Measurements from ENCODE around the gene PFKP. TPM values are rescaled to one million over a fixed set of nuclear protein-coding genes. Genes with fewer than 3 reads are reported as not detected.

The PFKP gene
- polyA plus RNA-seq, 3 donors: 9.6 to 21.0 (median 9.8) TPM

GRCh38 chr10:3066317-3067117 lies 831 bp upstream of the PFKP start:
- H3K27ac ChIP-seq (ENCODE audit: low read depth, low read length): no peak overlapping the region

DNA sequence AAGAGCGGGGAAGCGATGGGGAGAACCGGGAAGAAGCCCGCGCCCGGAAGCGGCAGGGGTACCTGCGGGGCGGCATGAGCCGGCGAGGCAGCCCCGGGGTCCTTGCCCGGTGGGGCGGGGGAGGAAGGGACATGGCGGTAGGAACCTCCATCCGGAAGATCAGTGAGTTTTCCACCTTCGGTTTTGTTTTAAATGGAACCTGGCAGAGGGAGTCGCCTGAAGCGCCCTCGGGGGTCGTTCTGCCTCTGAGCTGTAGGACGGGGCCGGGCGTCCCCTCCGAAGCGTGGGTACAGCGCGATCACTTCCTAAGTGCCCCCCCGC lies 471 bp downstream of the PFKP start:
- 0 to 1% (median 1%) methylated on average over 28 to 29 of the region's 29 CpGs for WGBS, 3 donors
- no peak overlapping the region for H3K27ac ChIP-seq (ENCODE audit: low read depth, low read length)

More at GRCh38 chr10:3066317-3067117, 831 bp upstream of the PFKP start:
- 7 to 11% (median 9%) methylated on average over 51 to 71 of the region's 71 CpGs for WGBS, 3 donors

- H3K27ac ChIP-seq (ENCODE audit: low read depth, low read length): no peak overlapping the region
- WGBS, 3 donors: 0% methylated on average over 80 to 86 of the region's 86 CpGs
Measured at GRCh38 chr10:3068201-3068967, 1.0 kb downstream of the PFKP start.

GRCh38 chr10:3068968-3069737 lies 1.8 kb downstream of the PFKP start:
- WGBS, 3 donors: 14 to 17% (median 15%) methylated on average over 41 to 57 of the region's 57 CpGs
- H3K27ac ChIP-seq (ENCODE audit: low read depth, low read length): no peak overlapping the region

DNA sequence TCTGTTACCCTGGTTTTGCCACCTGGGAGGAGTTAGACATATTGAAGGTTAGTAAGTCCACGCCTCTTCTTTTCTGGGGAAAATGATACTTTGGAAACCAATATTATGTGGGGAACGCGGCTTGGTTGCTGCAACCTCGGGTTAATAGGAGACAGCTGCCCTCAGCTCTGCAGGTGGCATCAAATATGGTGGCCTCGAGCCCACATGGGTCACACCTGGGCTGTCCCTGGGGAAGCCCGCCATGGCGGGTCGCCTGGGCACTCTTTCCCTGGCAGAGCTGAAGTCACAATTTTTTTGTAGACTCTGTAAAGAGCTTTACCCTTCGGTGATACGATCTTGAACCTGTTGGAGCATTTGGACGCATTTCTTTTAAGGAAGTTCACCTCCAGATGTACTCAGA lies 2.5 kb downstream of the PFKP start:
- H3K27ac ChIP-seq (ENCODE audit: low read depth, low read length): no peak overlapping the region
- WGBS, 3 donors: 92 to 97% (median 97%) methylated on average over 11 of the region's 11 CpGs

DNA sequence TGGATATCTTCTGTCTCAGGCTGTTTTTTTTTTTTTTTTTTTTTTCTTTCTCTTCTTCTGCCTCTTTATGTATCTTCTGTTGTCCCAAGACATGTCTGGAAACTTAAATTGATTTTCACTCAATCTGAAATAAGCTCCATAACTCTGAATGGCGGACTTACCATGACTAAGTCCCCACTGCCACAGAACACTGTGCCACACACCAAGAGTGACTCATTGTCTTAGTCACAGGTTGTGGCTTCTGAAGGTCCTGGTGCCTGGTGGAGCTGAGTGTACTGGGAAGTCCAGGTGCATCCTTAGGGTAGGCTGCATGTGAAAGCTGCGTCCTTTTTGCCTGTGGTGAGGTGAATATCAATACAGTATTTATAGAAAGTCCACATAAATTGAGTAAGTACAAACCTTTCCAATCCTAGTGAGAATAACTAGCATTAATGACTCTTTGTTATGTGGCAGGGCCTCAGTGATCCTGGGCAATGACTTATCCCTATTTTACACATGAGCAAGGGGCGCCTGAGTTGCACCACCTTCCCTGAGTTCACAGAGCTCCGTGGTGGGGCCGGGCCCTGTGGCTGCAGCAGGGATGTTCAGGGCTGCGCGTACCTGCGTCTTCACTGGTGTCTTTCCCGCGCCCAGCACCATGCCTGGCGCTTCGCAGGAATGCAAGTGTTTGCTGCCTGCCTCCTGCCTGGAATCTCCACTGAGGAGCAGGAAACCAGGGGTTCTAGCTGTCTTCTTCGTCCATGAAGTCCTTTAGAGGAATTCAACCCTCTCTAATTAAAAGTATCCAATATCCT lies 4.3 kb downstream of the PFKP start:
- H3K27ac ChIP-seq (ENCODE audit: low read depth, low read length): no peak overlapping the region
- WGBS, 3 donors: 88 to 93% (median 92%) methylated on average over 13 of the region's 13 CpGs

GRCh38 chr10:3072641-3073360 lies 5.5 kb downstream of the PFKP start:
- H3K27ac ChIP-seq (ENCODE audit: low read depth, low read length): no peak overlapping the region
- WGBS, 3 donors: 81 to 96% (median 95%) methylated on average over 10 of the region's 10 CpGs

DNA sequence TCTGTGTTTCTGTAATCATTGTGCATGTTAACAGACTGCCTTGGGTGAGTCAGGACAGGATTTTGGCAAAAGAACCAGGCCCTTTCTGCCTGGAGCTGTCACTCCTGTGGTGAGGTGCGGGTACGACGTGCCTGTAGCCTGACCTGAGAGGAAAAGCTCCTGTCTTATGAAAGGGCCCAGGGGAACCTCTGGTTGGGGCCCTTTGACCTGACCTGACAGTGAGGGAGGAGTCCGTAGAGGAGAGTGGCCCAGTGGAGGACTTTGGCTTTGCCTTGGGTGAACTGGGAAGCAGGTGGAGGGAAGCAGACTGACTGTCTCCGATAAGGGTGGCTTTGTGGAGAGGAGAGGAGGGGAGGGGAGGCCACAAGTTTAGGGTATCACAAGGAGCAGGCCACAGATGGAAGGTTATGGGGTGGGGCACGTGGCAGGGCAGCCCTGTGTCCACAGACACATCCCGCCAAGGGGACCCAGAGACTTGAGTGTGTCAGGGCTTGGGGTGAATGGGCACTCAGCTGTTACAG lies 6.9 kb downstream of the PFKP start:
- 55 to 87% (median 85%) methylated on average over 7 of the region's 7 CpGs for WGBS, 3 donors
- H3K27ac ChIP-seq (ENCODE audit: low read depth, low read length): no peak overlapping the region

DNA sequence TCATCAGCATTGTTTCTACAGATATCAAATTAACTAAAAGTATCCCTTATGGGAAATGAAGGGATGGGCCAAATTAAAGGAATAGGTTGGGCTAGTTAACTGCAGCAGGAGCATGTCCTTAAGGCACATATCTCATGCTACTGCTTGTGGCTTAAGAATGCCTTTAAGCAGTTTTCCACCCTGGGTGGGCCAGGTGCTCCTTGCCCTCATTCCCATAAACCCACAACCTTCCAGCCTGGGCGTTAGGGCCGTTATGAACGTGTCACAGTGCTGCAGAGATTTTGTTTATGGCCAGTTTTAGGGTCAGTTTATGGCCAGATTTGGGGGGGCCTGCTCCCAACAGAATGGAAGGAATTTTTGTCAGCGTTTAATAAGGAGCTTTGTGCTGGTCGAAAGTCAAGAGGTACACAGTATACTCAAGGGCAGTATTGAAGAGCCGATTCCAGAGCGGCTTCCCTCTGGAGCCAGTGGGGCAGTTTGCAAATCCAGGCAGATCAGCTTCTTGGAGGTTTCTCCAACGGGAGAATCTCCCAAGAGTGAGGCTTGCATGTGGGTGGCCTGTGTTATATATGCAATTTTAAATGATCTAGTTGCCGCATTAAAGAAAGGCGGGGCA lies 7.7 kb downstream of the PFKP start:
- H3K27ac ChIP-seq (ENCODE audit: low read depth, low read length): no peak overlapping the region
- 82 to 93% (median 91%) methylated on average over 10 of the region's 10 CpGs for WGBS, 3 donors

DNA sequence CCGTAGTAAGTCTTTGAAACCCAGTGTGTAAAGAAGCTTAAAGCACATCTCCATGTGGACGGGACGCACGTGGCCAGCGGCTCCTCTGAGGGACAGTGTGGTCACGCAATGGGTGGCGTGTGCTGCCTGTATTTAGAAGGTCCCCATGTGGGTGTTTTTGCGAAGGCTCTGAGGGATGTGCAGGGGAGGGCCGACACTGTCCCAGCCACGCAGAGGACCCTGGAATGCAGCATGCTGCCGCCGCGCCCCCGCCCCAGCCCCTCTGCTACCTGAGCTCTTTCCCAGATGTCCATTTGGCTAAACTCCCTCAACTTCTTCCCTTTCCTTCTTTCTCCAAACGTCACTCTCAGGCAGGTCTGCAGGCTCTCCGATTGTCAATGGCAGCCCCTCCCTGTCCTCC lies 8.8 kb downstream of the PFKP start:
- 89 to 94% (median 90%) methylated on average over 14 to 16 of the region's 16 CpGs for WGBS, 3 donors
- H3K27ac ChIP-seq (ENCODE audit: low read depth, low read length): no peak overlapping the region

DNA sequence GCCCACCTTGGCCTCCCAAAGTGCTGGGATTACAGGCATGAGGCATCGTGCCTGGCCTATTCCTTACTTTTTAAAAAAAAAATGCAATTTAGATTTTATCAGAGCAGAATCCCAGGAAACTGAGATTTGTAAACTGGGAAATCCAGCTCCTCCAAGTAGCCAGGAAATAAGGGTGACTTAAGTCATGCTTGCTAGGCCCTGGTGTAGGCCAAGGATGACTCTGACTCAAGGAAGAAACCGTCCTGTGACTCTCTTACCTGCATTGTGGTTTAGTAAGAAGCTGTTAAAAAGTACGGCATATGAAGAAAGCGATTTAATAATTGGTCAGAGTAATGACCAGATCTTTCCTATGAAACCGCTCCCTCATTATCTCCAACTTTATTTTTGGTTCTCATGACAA lies 10.2 kb downstream of the PFKP start:
- 89 to 94% (median 91%) methylated on average over 5 of the region's 5 CpGs for WGBS, 3 donors
- H3K27ac ChIP-seq (ENCODE audit: low read depth, low read length): no peak overlapping the region

GRCh38 chr10:3077940-3078630 lies 10.7 kb downstream of the PFKP start:
- H3K27ac ChIP-seq (ENCODE audit: low read depth, low read length): no peak overlapping the region
- WGBS, 3 donors: 62 to 80% (median 80%) methylated on average over 10 of the region's 10 CpGs

GRCh38 chr10:3081383-3081981 lies 14.1 kb downstream of the PFKP start:
- no peak overlapping the region for H3K27ac ChIP-seq (ENCODE audit: low read depth, low read length)
- 79 to 91% (median 91%) methylated on average over 8 of the region's 8 CpGs for WGBS, 3 donors

- no peak overlapping the region for H3K27ac ChIP-seq (ENCODE audit: low read depth, low read length)
- 85 to 95% (median 94%) methylated on average over 15 of the region's 15 CpGs for WGBS, 3 donors
Measured at GRCh38 chr10:3082290-3082689, 14.9 kb downstream of the PFKP start.

- H3K27ac ChIP-seq (ENCODE audit: low read depth, low read length): no peak overlapping the region
- 66 to 75% (median 67%) methylated on average over 20 of the region's 20 CpGs for WGBS, 3 donors
Measured at GRCh38 chr10:3085785-3086567, 18.6 kb downstream of the PFKP start.

GRCh38 chr10:3090388-3090787 lies 23.0 kb downstream of the PFKP start:
- 80 to 95% (median 90%) methylated on average over 12 of the region's 12 CpGs for WGBS, 3 donors
- no peak overlapping the region for H3K27ac ChIP-seq (ENCODE audit: low read depth, low read length)

Data from adipose tissue (tissue), 3 donors.